ENCODE data around the gene VAPB. TPM values are rescaled to one million over a fixed set of nuclear protein-coding genes. Genes with fewer than 3 reads are reported as not detected.

VAPB gene
- polyA plus RNA-seq, 1 donor from 2014 or later, result 32.5 TPM

DNA sequence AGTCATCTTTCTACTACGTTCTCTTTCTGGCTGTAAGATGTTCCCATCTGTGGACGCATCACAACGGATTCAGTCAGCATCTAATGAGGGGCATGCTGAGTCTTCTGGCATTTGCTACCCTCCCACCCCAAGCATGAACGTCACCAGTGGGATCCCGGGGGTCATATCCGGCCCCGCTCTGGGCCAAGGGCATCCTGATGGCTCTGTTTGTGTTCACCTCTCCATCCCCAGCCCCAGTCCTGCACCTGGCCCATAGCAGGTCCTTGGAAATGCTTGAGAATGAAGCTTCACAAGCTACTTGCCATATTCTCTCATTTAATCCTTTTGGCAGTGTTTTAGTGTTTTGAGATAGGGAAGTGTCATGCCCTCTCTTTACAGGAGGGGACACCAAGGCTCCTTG, 111.2 kb downstream of the VAPB start:
- no peaks in the 10 kb centered on the region for H3K27me3 ChIP-seq (ENCODE audit: insufficient read depth, low read depth, low read length)
- no peaks in the 10 kb centered on the region for H4K20me1 ChIP-seq (ENCODE audit: insufficient read depth)
- H3F3A ChIP-seq (ENCODE audit: insufficient read depth, low read length, poor library complexity, severe bottlenecking), result no peaks in the 10 kb centered on the region
- no peak overlapping the region for H3K27ac ChIP-seq (ENCODE audit: low read length)
- no peak overlapping the region for H3K4me3 ChIP-seq (ENCODE audit: low read length)
- H3K9ac ChIP-seq (ENCODE audit: low read length), result no peak overlapping the region
- no peaks in the 10 kb centered on the region for H3K79me2 ChIP-seq (replicated peaks; ENCODE audit: insufficient read depth, low read length)
- no peaks in the 10 kb centered on the region for H3K36me3 ChIP-seq (ENCODE audit: insufficient read depth, low read length)
- H3K9me3 ChIP-seq (ENCODE audit: low read length), result peaks cover 5% of the 10 kb centered on the region
- no peak overlapping the region for H2AFZ ChIP-seq (ENCODE audit: low read depth, low read length)
- no peak for TF ChIP-seq REST (IDR thresholded peaks at IDR 0.05; ENCODE audit: borderline replicate concordance)
- TF ChIP-seq SMC3 (conservative IDR thresholded peaks at IDR 0.05; ENCODE audit: poor library complexity), result no peak
- TF ChIP-seq, protein P1, sequence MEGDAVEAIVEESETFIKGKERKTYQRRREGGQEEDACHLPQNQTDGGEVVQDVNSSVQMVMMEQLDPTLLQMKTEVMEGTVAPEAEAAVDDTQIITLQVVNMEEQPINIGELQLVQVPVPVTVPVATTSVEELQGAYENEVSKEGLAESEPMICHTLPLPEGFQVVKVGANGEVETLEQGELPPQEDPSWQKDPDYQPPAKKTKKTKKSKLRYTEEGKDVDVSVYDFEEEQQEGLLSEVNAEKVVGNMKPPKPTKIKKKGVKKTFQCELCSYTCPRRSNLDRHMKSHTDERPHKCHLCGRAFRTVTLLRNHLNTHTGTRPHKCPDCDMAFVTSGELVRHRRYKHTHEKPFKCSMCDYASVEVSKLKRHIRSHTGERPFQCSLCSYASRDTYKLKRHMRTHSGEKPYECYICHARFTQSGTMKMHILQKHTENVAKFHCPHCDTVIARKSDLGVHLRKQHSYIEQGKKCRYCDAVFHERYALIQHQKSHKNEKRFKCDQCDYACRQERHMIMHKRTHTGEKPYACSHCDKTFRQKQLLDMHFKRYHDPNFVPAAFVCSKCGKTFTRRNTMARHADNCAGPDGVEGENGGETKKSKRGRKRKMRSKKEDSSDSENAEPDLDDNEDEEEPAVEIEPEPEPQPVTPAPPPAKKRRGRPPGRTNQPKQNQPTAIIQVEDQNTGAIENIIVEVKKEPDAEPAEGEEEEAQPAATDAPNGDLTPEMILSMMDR (IDR thresholded peaks at IDR 0.05; ENCODE audit: poor library complexity, severe bottlenecking), result no peak
- TF ChIP-seq EP300 (conservative IDR thresholded peaks at IDR 0.05; ENCODE audit: poor library complexity, severe bottlenecking), result no peak
- TF ChIP-seq MXI1 (conservative IDR thresholded peaks at IDR 0.05; ENCODE audit: poor library complexity, severe bottlenecking), result no peak
- TF ChIP-seq TAF1 (IDR thresholded peaks at IDR 0.05; ENCODE audit: low read depth), result no peak
- TF ChIP-seq EZH2 (IDR thresholded peaks at IDR 0.05; ENCODE audit: borderline replicate concordance, insufficient read depth, low read length, poor library complexity, severe bottlenecking), result no peak
- TF ChIP-seq POLR2AphosphoS5 (IDR thresholded peaks at IDR 0.05), result no peak
- H3K9me2 ChIP-seq (ENCODE audit: insufficient read depth, low read length), result no peaks in the 10 kb centered on the region
- no peak overlapping the region for H3K4me2 ChIP-seq (ENCODE audit: low read length)

Other genes with a start within 250 kb of the VAPB start
- not detected in 2 replicates for gene ANKRD60, start 160.6 kb upstream of the VAPB start, polyA plus RNA-seq
- 14.5 and 15.7 TPM in 2 replicates for gene RAB22A, start 79.5 kb upstream of the VAPB start, polyA plus RNA-seq
- not detected in 2 replicates for gene APCDD1L, start 126.2 kb downstream of the VAPB start, polyA plus RNA-seq

Measured in neural cell (in vitro differentiated cells).